Right atrium auricular region (tissue), 2 donors: ENCODE results near the gene CDR2. TPM values are rescaled to one million over a fixed set of nuclear protein-coding genes. Genes with fewer than 3 reads are reported as not detected.
A peak's percentile ranks its signal among the peaks of the same experiment; 100 is the strongest.
"Not testable (repeated sequence)": the region's sequence is repeated elsewhere in the genome, so short reads cannot be mapped to it uniquely, and the experiment has no call there.

Source experiments
- DNase-seq: peaks from one replicate; pipeline ENCODE4 v3.0.0-alpha.2; 2019; ENCODE audit warnings: low spot score
- H3K27ac ChIP-seq, 2 donors: fragments of 200-600 bp; sonication (generic); 1 replicate in 1 of 2; 2 replicates in 1 of 2; pipeline ENCODE4 v1.5.1; 2016 to 2019
- H3K27me3 ChIP-seq, 2 donors: fragments of 200-600 bp; sonication (generic); one replicate each; pipeline versions ENCODE4 v1.5.1 to v1.6.0; 2017 to 2019
- H3K36me3 ChIP-seq: fragments of 200-600 bp; sonication (generic); one replicate; pipeline ENCODE4 v1.5.1; 2016
- H3K4me1 ChIP-seq, 2 donors: fragments of 200-600 bp; sonication (generic); one replicate each; pipeline versions ENCODE4 v1.5.1 to v1.6.0; 2017 to 2019
- H3K4me3 ChIP-seq, 2 donors: fragments of 200-600 bp; sonication (generic); 1 replicate in 1 of 2; 2 replicates in 1 of 2; pipeline ENCODE4 v1.5.1; 2017 to 2019; ENCODE audit warnings: mild to moderate bottlenecking in 1 of 2, moderate library complexity in 1 of 2
- H3K9me3 ChIP-seq, 2 donors: fragments of 200-600 bp; sonication (generic); one replicate each; pipeline ENCODE4 v1.5.1; 2019
- CTCF ChIP-seq, 2 donors: fragments of 200-600 bp; sonication (generic); IDR thresholded peaks; one replicate each; pipeline ENCODE4 v1.5.1; 2019; ENCODE audit warnings: antibody characterized with exemption in 2 of 2
- total RNA-seq, 2 donors: library from RNA; depleted of rRNA; stranded (reverse); fragments of >200 nt; gene quantifications; one replicate each; pipeline ENCODE4 v1.1.0, GENCODE V29; 2016

Gene CDR2
- total RNA-seq, 2 donors from 2014 or later = 7.2 to 16.1 TPM

GRCh38 chr16:22304411-22304810, 70.0 kb downstream of the CDR2 start:
- H3K36me3 ChIP-seq = peaks cover 66% of the 10 kb centered on the region
- no peak for DNase-seq
- TF ChIP-seq CTCF (IDR thresholded peaks at IDR 0.05) = no peak
- no peak overlapping the region for H3K4me3 ChIP-seq
- H3K9me3 ChIP-seq = no peaks in the 10 kb centered on the region
- H3K27ac ChIP-seq = no peak overlapping the region
- peaks cover 0 to 17% of the 10 kb centered on the region in 2 donors for H3K4me1 ChIP-seq
- no peaks in the 10 kb centered on the region for H3K27me3 ChIP-seq

DNA sequence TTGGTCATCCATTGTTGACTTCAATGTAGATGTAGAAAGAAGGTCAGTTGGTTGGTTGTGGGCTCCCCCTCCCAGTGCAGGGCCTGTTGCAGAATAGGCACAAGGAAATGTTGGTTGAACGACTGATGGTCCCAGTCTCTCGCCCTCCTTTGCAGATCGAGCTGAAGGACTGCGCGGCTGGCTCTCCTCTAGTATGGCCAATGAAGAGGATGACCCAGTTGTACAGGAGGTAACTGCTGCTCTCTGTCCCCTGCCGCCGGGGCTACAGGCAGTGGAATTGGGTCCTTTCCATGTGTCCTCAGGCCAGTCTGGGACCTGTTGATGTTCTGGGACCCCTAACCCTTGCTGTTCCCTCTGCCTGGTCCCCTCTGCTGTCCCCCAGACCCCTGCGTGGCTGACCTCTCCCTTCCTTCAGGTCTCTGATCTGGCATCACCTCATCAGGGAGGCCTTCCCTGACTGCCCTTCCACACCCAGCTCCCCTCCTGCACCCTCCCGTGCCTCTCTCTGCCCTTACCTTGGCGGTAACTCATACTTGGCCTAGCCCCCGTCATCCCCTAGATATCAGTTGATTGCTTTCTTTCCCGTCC, 71.5 kb downstream of the CDR2 start:
- Histone ChIP-seq H3K4me3 (no peak overlapping the region), H3K4me1 (peaks cover 0 to 22% of the 10 kb centered on the region in 2 donors), H3K9me3 (no peaks in the 10 kb centered on the region), H3K27ac (no peak overlapping the region), H3K36me3 (peaks cover 52% of the 10 kb centered on the region), H3K27me3 (no peaks in the 10 kb centered on the region)
- DNase-seq = no peak
- no peak for TF ChIP-seq CTCF (IDR thresholded peaks at IDR 0.05)

DNA sequence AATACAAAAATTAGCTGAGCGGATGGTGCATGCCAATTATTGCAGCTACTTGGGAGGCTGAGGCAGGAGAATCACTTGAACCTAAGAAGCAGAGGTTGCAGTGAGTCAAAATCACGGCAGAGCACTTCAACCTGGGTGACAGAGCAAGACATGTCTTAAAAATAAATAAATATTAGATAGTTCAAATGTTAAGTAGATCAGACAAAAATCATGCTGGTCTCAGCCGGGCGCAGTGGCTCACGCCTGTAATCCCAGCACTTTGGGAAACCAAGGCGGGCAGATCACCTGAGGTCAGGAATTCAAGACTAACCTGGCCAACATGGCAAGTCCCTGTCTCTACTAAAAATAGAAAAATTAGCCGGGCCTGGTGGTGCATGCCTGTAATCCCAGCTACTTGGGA, 73.0 kb downstream of the CDR2 start:
- H3K27ac ChIP-seq, H3K27me3 ChIP-seq, H3K4me3 ChIP-seq, H3K9me3 ChIP-seq, DNase-seq: not testable (repeated sequence)
- Histone ChIP-seq H3K4me1 (peaks cover 0 to 25% of the 10 kb centered on the region in 2 donors), H3K36me3 (peaks cover 37% of the 10 kb centered on the region)

- H3K36me3 ChIP-seq = peaks cover 31% of the 10 kb centered on the region
- H3K27ac ChIP-seq = no peak overlapping the region
- H3K4me3 ChIP-seq = no peak overlapping the region
- peaks cover 0 to 30% of the 10 kb centered on the region in 2 donors for H3K4me1 ChIP-seq
- no peaks in the 10 kb centered on the region for H3K27me3 ChIP-seq
- TF ChIP-seq CTCF (IDR thresholded peaks at IDR 0.05) = peak; percentile 18 to 78
- no peaks in the 10 kb centered on the region for H3K9me3 ChIP-seq
- DNase-seq = no peak
Observed at GRCh38 chr16:22300427-22301071, 73.9 kb downstream of the CDR2 start.

- H3K27me3 ChIP-seq = no peaks in the 10 kb centered on the region
- no peak overlapping the region for H3K4me3 ChIP-seq
- H3K36me3 ChIP-seq = peaks cover 16% of the 10 kb centered on the region
- H3K4me1 ChIP-seq = peaks cover 0 to 30% of the 10 kb centered on the region in 2 donors
- DNase-seq = no peak
- H3K27ac ChIP-seq = peak overlapping the region; percentile 92 to 97
- TF ChIP-seq CTCF (IDR thresholded peaks at IDR 0.05) = no peak
- no peaks in the 10 kb centered on the region for H3K9me3 ChIP-seq
Observed at GRCh38 chr16:22299036-22299435, 75.4 kb downstream of the CDR2 start.

DNA sequence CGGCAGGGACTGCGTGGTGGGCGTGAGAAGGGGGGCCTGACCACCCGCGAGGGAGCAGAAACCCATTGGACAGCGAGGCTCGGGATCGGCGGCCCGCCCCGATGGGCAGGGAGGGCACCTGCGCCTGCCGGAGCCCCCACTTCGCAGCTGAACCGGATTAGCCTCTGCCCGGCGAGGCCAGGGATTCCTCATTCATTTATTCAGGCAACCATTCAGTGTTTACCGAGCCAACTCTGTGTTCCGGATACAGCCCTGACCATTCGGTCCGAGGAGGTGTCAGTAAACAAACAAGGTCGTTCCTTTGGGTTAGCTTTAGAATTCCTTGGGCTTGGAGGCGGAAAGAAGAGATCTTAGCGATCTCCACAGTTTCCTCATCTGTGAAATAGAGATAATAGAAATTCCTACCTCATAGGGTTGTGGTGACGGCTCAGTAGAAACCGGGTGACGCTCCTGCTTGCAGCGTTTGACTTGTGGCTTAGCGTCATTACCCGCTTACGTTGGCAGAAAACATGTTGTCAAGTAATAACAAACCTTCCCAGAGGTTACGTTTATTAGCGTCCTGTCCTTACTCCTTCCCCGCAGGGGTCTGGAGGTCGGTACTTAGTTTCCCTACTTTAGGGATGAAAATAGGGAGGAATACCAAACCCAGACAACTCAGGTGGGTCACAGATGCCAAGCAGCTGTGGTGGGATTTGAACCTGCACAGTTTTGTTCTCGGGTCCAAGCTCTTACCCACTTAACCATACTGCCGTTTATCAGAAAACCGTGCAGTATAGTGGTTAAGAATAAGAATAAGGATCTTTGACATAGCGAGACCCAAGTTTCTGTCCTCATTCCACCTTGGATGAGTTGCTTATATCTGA, 76.3 kb downstream of the CDR2 start:
- peak overlapping the region; percentile 92 to 97 for H3K27ac ChIP-seq
- DNase-seq = peak; percentile 75
- H3K4me3 ChIP-seq = peak overlapping the region; percentile 77 to 81
- H3K27me3 ChIP-seq = no peaks in the 10 kb centered on the region
- no peak for TF ChIP-seq CTCF (IDR thresholded peaks at IDR 0.05)
- H3K4me1 ChIP-seq = peaks cover 0 to 30% of the 10 kb centered on the region in 2 donors
- H3K9me3 ChIP-seq = no peaks in the 10 kb centered on the region
- peaks cover 10% of the 10 kb centered on the region for H3K36me3 ChIP-seq
